Common myeloid progenitor, CD34-positive (primary cell): ENCODE measurements around the gene RGS3.

Experiments
- CTCF ChIA-PET: fragments of 350-600 bp; sonication (Branson Sonifier 250); formaldehyde crosslinking; loops from one replicate; lab custom pipeline; 2021; ENCODE audit warnings: antibody characterized with exemption; lab: Charles Lee
- POLR2A ChIA-PET: fragments of 350-600 bp; sonication (Branson Sonifier 250); formaldehyde crosslinking; loops from one replicate; lab custom pipeline; 2021; ENCODE audit warnings: antibody characterized with exemption; lab: Charles Lee
- DNase-seq, 3 donors: peaks; one replicate each; pipeline versions ENCODE4 v3.0.0 to v3.0.0-alpha.2; 2013
- H3K27ac ChIP-seq, 2 experiments: 1 replicate in 1 of 2; 2 replicates in 1 of 2; pipeline ENCODE4 v1.7.0; 2013; ENCODE audit warnings: inconsistent platforms in 2 of 2, low read length in 2 of 2, mild to moderate bottlenecking in 2 of 2, low read depth in 1 of 2, moderate library complexity in 1 of 2; ENCODE audit not compliant: severe bottlenecking in 2 of 2, insufficient read depth in 1 of 2, poor library complexity in 1 of 2
- H3K27me3 ChIP-seq, 5 experiments: replicated peaks in 2 of 5; 1 replicate in 3 of 5; 2 replicates in 2 of 5; pipeline versions ENCODE4 v1.6.1 to v1.7.0; 2013; ENCODE audit warnings: low read length in 4 of 5, mild to moderate bottlenecking in 2 of 5, moderate library complexity in 2 of 5, inconsistent platforms in 1 of 5; ENCODE audit not compliant: insufficient read depth in 5 of 5, control insufficient read depth in 4 of 5
- H3K36me3 ChIP-seq, 4 experiments: 1 replicate in 2 of 4; 2 replicates in 2 of 4; pipeline versions ENCODE4 v1.6.1 to v1.7.0; 2013; ENCODE audit warnings: low read length in 3 of 4, control low read depth in 1 of 4, mild to moderate bottlenecking in 1 of 4; ENCODE audit not compliant: control insufficient read depth in 4 of 4, insufficient read depth in 4 of 4
- H3K4me1 ChIP-seq, 4 experiments: 1 replicate in 3 of 4; 2 replicates in 1 of 4; pipeline versions ENCODE4 v1.6.1 to v1.7.1; 2013; ENCODE audit warnings: low read length in 3 of 4, mild to moderate bottlenecking in 3 of 4, control low read depth in 1 of 4, inconsistent platforms in 1 of 4, moderate library complexity in 1 of 4; ENCODE audit not compliant: control insufficient read depth in 4 of 4, insufficient read depth in 4 of 4; ENCODE audit errors: control extremely low read depth in 1 of 4
- H3K4me3 ChIP-seq, 7 experiments: 1 replicate in 4 of 7; 2 replicates in 3 of 7; pipeline versions ENCODE4 v1.5.1 to v1.7.0; 2013; ENCODE audit warnings: mild to moderate bottlenecking in 7 of 7, low read length in 6 of 7, moderate library complexity in 6 of 7, inconsistent platforms in 2 of 7, low read depth in 2 of 7, control low read depth in 1 of 7; ENCODE audit not compliant: insufficient read depth in 4 of 7, control insufficient read depth in 1 of 7; ENCODE audit errors: extremely low read depth in 1 of 7
- H3K9me3 ChIP-seq, 5 experiments: 1 replicate in 4 of 5; 2 replicates in 1 of 5; pipeline versions ENCODE4 v1.6.1 to v1.7.1; 2013; ENCODE audit warnings: low read length in 4 of 5, mild to moderate bottlenecking in 2 of 5, inconsistent platforms in 1 of 5, low read depth in 1 of 5, moderate library complexity in 1 of 5; ENCODE audit not compliant: control insufficient read depth in 4 of 5, insufficient read depth in 2 of 5; ENCODE audit errors: control extremely low read depth in 1 of 5
- WGBS: methylation state at CpG from one replicate; pipeline ENCODE4 v1.1.5; 2013; ENCODE audit not compliant: insufficient coverage; 5-methylcytosine and 5-hydroxymethylcytosine counted together

Gene RGS3

GRCh38 chr9:113570106-113570505, 106.6 kb downstream of the RGS3 start:
- no peak for DNase-seq
- H3K4me3 ChIP-seq: no peak overlapping the region
- no peaks in the 10 kb centered on the region for H3K9me3 ChIP-seq
- ChIA-PET CTCF (interaction anchor here (8.0 kb wide), 1 partner anchor 10 kb away, joined by 54 read pairs; no protein-coding TSS in a partner anchor), POLR2A (interaction anchor here (0.8 kb wide), 1 partner anchor 8 kb away, joined by 3 read pairs; no protein-coding TSS in a partner anchor)
- peaks cover 0 to 6% (median under 1%) of the 10 kb centered on the region in 4 experiments for H3K36me3 ChIP-seq
- H3K27ac ChIP-seq: no peak overlapping the region
- H3K27me3 ChIP-seq: no peaks in the 10 kb centered on the region
- peaks cover 0 to 19% (median 11%) of the 10 kb centered on the region in 4 experiments for H3K4me1 ChIP-seq
- WGBS: 96% methylated on average over 9 of the region's 9 CpGs

GRCh38 chr9:113570749-113571711, 107.5 kb downstream of the RGS3 start:
- Histone ChIP-seq H3K27me3 (no peaks in the 10 kb centered on the region), H3K36me3 (peaks cover 0 to 6% (median under 1%) of the 10 kb centered on the region in 4 experiments), H3K4me1 (peaks cover 0 to 14% (median 3%) of the 10 kb centered on the region in 4 experiments), H3K4me3 (no peak overlapping the region), H3K9me3 (no peaks in the 10 kb centered on the region), H3K27ac (no peak overlapping the region)
- DNase-seq: no peak
- ChIA-PET CTCF (interaction anchor here (0.6 to 8.0 kb wide), 4 partner anchors 9 to 775 kb away, joined by 3 to 54 read pairs (median 4); no protein-coding TSS in a partner anchor), POLR2A (no interaction called here)
- 100% methylated on average over 3 of the region's 12 CpGs for WGBS

- peak in 1 of 3 donors; percentile 35 for DNase-seq
- Histone ChIP-seq H3K27ac (no peak overlapping the region), H3K4me3 (no peak overlapping the region), H3K9me3 (no peaks in the 10 kb centered on the region), H3K4me1 (peaks cover 0 to 12% (median 5%) of the 10 kb centered on the region in 4 experiments), H3K27me3 (no peaks in the 10 kb centered on the region), H3K36me3 (peaks cover 0 to 6% (median under 1%) of the 10 kb centered on the region in 4 experiments)
- ChIA-PET POLR2A (interaction anchor here (0.6 kb wide), 1 partner anchor 166 kb away, joined by 3 read pairs; no protein-coding TSS in a partner anchor), CTCF (interaction anchor here (0.6 to 1.7 kb wide), 7 partner anchors 9 to 295 kb away, joined by 3 to 6 read pairs (median 4); no protein-coding TSS in a partner anchor)
- over 99% methylated on average over 6 of the region's 8 CpGs for WGBS
Measured at GRCh38 chr9:113572076-113572861, 108.7 kb downstream of the RGS3 start.

- WGBS: 95% methylated on average over 10 of the region's 11 CpGs
- no peak overlapping the region for H3K4me3 ChIP-seq
- ChIA-PET CTCF (interaction anchor here (0.8 to 2.8 kb wide), 6 partner anchors 8 to 127 kb away, joined by 3 to 13 read pairs (median 4); no protein-coding TSS in a partner anchor), POLR2A (no interaction called here)
- DNase-seq: no peak
- peaks cover 0 to 6% (median under 1%) of the 10 kb centered on the region in 4 experiments for H3K36me3 ChIP-seq
- peaks cover 3 to 21% (median 15%) of the 10 kb centered on the region in 4 experiments for H3K4me1 ChIP-seq
- no peak overlapping the region for H3K27ac ChIP-seq
- no peaks in the 10 kb centered on the region for H3K9me3 ChIP-seq
- H3K27me3 ChIP-seq: no peaks in the 10 kb centered on the region
Measured at GRCh38 chr9:113573046-113573958, 109.8 kb downstream of the RGS3 start.

- Histone ChIP-seq H3K4me1 (peaks cover 8 to 28% (median 21%) of the 10 kb centered on the region in 4 experiments), H3K9me3 (no peaks in the 10 kb centered on the region), H3K27me3 (no peaks in the 10 kb centered on the region), H3K4me3 (no peak overlapping the region), H3K36me3 (peaks cover 0 to 2% (median under 1%) of the 10 kb centered on the region in 4 experiments), H3K27ac (no peak overlapping the region)
- POLR2A ChIA-PET: no interaction called here
- CTCF ChIA-PET: interaction anchor here (0.9 to 2.8 kb wide), 4 partner anchors 8 to 128 kb away, joined by 3 to 13 read pairs (median 5); no protein-coding TSS in a partner anchor
- no peak for DNase-seq
- WGBS: 88% methylated on average over 2 of the region's 2 CpGs
Measured at GRCh38 chr9:113573959-113574352, 110.4 kb downstream of the RGS3 start.
